Measurements from ENCODE around the gene DNAJC9.
"Not testable (repeated sequence)": the region's sequence is repeated elsewhere in the genome, so short reads cannot be mapped to it uniquely, and the experiment has no call there.

DNAJC9 gene

DNA sequence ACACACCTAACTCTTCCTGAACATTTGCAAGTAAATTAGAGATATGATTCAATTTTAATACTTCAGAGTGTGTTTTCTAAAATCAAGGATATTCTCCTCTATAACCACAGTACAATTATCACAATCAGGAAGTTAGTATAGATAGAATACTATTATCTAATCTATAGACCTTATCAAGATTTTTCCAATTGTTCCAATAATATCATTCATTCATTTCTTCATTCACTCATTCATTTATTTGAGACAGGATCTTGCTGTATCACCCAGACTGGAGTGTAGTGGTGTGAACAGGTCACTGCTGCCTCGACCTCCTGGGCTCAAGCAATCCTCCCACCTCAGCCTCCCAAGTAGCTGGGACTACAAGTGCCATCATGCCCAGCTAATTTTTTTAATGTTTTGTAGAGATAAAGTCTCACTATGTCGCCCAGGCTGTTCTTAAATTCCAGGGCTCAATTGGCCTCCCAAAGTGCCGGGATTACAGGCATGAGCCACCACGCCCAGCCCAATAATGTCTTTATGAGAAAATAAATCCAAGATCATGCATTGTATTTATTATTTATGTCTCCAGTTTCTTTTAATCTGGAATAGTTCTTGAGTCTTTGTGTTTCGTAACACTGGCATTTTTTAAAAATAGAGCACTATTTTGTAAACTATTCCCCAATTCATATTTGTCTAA, 16.0 kb upstream of the DNAJC9 start:
- no peak for TF ChIP-seq POLR2AphosphoS5 (IDR thresholded peaks at IDR 0.05; ENCODE audit: low read depth)
- TF ChIP-seq, protein P1, sequence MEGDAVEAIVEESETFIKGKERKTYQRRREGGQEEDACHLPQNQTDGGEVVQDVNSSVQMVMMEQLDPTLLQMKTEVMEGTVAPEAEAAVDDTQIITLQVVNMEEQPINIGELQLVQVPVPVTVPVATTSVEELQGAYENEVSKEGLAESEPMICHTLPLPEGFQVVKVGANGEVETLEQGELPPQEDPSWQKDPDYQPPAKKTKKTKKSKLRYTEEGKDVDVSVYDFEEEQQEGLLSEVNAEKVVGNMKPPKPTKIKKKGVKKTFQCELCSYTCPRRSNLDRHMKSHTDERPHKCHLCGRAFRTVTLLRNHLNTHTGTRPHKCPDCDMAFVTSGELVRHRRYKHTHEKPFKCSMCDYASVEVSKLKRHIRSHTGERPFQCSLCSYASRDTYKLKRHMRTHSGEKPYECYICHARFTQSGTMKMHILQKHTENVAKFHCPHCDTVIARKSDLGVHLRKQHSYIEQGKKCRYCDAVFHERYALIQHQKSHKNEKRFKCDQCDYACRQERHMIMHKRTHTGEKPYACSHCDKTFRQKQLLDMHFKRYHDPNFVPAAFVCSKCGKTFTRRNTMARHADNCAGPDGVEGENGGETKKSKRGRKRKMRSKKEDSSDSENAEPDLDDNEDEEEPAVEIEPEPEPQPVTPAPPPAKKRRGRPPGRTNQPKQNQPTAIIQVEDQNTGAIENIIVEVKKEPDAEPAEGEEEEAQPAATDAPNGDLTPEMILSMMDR (IDR thresholded peaks at IDR 0.05; ENCODE audit: insufficient read depth, low read length) = no peak
- H3K27me3 ChIP-seq (ENCODE audit: insufficient read depth, poor library complexity, severe bottlenecking) = no peaks in the 10 kb centered on the region
- H3K4me3 ChIP-seq (replicated peaks; ENCODE audit: insufficient read depth, low read length) = no peak overlapping the region
- no peak overlapping the region for H3K27ac ChIP-seq (replicated peaks)
- no peak for DNase-seq (ENCODE audit: low read depth in 1 of 2, low spot score in 1 of 2)

DNA sequence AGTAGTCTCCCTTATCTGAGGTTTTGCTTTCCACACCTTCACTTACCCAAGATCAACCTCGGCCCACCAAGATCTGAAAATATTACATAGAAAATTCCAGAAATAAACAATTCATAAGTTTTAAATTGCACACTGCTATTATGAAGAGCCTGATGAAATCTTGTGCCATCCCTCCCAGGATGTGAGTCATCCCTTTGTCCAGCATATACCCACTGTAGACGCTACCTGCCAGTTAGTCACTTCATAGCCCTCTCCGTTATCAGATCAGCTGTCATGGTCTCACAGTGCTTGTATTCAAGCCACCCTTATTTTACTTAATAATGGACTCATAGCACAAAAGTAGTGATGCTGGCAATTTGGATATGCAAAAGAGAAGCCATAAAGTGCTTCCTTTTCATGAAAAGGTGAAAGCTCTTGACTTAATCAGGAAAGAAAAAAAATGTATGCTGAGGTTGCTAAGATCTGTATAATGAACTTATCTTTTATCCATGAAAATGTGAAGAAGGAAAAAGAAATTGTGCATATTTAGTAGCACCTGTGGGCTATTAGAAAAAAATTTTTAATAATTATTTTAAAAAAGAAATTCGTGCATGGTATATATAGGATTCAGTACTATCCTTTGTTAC, 15.2 kb upstream of the DNAJC9 start:
- Histone ChIP-seq H3K27me3 (ENCODE audit: insufficient read depth, poor library complexity, severe bottlenecking) (no peaks in the 10 kb centered on the region), H3K4me3 (replicated peaks; ENCODE audit: insufficient read depth, low read length) (no peak overlapping the region), H3K27ac (replicated peaks) (no peak overlapping the region)
- peak in 1 of 2 experiments; percentile 29 for DNase-seq (ENCODE audit: low read depth in 1 of 2, low spot score in 1 of 2)
- TF ChIP-seq, protein P1 (IDR thresholded peaks at IDR 0.05; ENCODE audit: insufficient read depth, low read length) = no peak
- no peak for TF ChIP-seq SPI1 (IDR thresholded peaks at IDR 0.05; ENCODE audit: borderline replicate concordance, low read depth)
- no peak for TF ChIP-seq POLR2AphosphoS5 (IDR thresholded peaks at IDR 0.05; ENCODE audit: low read depth)
- no peak for TF ChIP-seq GABPA (IDR thresholded peaks at IDR 0.05; ENCODE audit: low read depth)
- TF ChIP-seq, protein P2, sequence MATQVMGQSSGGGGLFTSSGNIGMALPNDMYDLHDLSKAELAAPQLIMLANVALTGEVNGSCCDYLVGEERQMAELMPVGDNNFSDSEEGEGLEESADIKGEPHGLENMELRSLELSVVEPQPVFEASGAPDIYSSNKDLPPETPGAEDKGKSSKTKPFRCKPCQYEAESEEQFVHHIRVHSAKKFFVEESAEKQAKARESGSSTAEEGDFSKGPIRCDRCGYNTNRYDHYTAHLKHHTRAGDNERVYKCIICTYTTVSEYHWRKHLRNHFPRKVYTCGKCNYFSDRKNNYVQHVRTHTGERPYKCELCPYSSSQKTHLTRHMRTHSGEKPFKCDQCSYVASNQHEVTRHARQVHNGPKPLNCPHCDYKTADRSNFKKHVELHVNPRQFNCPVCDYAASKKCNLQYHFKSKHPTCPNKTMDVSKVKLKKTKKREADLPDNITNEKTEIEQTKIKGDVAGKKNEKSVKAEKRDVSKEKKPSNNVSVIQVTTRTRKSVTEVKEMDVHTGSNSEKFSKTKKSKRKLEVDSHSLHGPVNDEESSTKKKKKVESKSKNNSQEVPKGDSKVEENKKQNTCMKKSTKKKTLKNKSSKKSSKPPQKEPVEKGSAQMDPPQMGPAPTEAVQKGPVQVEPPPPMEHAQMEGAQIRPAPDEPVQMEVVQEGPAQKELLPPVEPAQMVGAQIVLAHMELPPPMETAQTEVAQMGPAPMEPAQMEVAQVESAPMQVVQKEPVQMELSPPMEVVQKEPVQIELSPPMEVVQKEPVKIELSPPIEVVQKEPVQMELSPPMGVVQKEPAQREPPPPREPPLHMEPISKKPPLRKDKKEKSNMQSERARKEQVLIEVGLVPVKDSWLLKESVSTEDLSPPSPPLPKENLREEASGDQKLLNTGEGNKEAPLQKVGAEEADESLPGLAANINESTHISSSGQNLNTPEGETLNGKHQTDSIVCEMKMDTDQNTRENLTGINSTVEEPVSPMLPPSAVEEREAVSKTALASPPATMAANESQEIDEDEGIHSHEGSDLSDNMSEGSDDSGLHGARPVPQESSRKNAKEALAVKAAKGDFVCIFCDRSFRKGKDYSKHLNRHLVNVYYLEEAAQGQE (IDR thresholded peaks at IDR 0.05; ENCODE audit: insufficient replicate concordance, low read depth) = no peak

- H3K27me3 ChIP-seq (ENCODE audit: insufficient read depth, poor library complexity, severe bottlenecking) = no peaks in the 10 kb centered on the region
- DNase-seq (ENCODE audit: low read depth in 1 of 2, low spot score in 1 of 2) = no peak
- TF ChIP-seq GABPA (IDR thresholded peaks at IDR 0.05; ENCODE audit: low read depth) = no peak
- no peak for TF ChIP-seq POLR2AphosphoS5 (IDR thresholded peaks at IDR 0.05; ENCODE audit: low read depth)
- TF ChIP-seq, protein P2 (IDR thresholded peaks at IDR 0.05; ENCODE audit: insufficient replicate concordance, low read depth) = no peak
- TF ChIP-seq, protein P1 (IDR thresholded peaks at IDR 0.05; ENCODE audit: insufficient read depth, low read length) = no peak
- no peak for TF ChIP-seq SPI1 (IDR thresholded peaks at IDR 0.05; ENCODE audit: borderline replicate concordance, low read depth)
- no peak overlapping the region for H3K4me3 ChIP-seq (replicated peaks; ENCODE audit: insufficient read depth, low read length)
- no peak overlapping the region for H3K27ac ChIP-seq (replicated peaks)
Measured at GRCh38 chr10:73261362-73261995, 14.4 kb upstream of the DNAJC9 start.

GRCh38 chr10:73258612-73259011, 11.6 kb upstream of the DNAJC9 start:
- H3K4me3 ChIP-seq (replicated peaks; ENCODE audit: insufficient read depth, low read length); DNase-seq (ENCODE audit: low read depth in 1 of 2, low spot score in 1 of 2); H3K27me3 ChIP-seq (ENCODE audit: insufficient read depth, poor library complexity, severe bottlenecking); H3K27ac ChIP-seq (replicated peaks): not testable (repeated sequence)

All from HL-60 (cell line).